GM06990 (cell line): ENCODE data around the gene FARP2.
"Not testable (repeated sequence)": the region's sequence is repeated elsewhere in the genome, so short reads cannot be mapped to it uniquely, and the experiment has no call there.

Experiments used
- DNase-seq: peaks from one replicate; pipeline ENCODE4 v3.0.0-alpha.2; 2011; ENCODE audit not compliant: insufficient read length; ENCODE audit errors: extremely low read depth
- H3K27me3 ChIP-seq: replicated peaks from 2 replicates; pipeline ENCODE4 v1.6.0; 2011; ENCODE audit warnings: low read length; ENCODE audit not compliant: control insufficient read depth, insufficient read depth
- H3K36me3 ChIP-seq: 2 replicates; pipeline ENCODE4 v1.5.1; 2011; ENCODE audit warnings: low read length; ENCODE audit not compliant: control insufficient read depth, insufficient read depth
- H3K4me3 ChIP-seq: replicated peaks from 2 replicates; pipeline ENCODE4 v1.5.1; 2011; ENCODE audit warnings: low read depth, mild to moderate bottlenecking, control low read depth, low read length
- TF ChIP-seq, protein P1 (sequence below): IDR thresholded peaks from 2 replicates; pipeline ENCODE4 v1.5.1; 2011; ENCODE audit warnings: low read length, control low read depth, mild to moderate bottlenecking, inconsistent platforms; ENCODE audit not compliant: insufficient read depth, poor library complexity, severe bottlenecking

The FARP2 gene

DNA sequence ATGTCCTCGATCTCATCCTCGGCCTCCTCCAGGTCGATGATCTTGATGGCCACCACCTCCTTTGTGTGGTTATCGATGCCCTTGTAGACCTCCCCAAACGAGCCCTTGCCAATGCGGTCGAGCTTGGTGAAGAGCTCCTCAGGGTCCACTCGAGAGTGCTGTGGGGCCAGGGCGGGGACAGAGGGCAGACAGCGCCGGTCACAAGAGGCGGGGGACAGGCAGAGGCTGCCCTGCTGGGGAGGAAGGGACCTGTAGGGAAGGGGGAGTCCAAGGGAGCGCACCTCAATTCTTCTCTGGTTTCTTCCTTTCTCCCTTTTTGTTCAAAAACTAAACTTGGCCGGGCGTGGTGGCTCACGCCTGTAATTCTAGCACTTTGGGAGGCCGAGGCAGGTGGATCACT, 145.5 kb downstream of the FARP2 start:
- Histone ChIP-seq H3K36me3 (peaks cover 18% of the 10 kb centered on the region), H3K27me3 (no peaks in the 10 kb centered on the region), H3K4me3 (no peak overlapping the region)
- TF ChIP-seq, protein P1, sequence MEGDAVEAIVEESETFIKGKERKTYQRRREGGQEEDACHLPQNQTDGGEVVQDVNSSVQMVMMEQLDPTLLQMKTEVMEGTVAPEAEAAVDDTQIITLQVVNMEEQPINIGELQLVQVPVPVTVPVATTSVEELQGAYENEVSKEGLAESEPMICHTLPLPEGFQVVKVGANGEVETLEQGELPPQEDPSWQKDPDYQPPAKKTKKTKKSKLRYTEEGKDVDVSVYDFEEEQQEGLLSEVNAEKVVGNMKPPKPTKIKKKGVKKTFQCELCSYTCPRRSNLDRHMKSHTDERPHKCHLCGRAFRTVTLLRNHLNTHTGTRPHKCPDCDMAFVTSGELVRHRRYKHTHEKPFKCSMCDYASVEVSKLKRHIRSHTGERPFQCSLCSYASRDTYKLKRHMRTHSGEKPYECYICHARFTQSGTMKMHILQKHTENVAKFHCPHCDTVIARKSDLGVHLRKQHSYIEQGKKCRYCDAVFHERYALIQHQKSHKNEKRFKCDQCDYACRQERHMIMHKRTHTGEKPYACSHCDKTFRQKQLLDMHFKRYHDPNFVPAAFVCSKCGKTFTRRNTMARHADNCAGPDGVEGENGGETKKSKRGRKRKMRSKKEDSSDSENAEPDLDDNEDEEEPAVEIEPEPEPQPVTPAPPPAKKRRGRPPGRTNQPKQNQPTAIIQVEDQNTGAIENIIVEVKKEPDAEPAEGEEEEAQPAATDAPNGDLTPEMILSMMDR: no peak
- DNase-seq: no peak

DNA sequence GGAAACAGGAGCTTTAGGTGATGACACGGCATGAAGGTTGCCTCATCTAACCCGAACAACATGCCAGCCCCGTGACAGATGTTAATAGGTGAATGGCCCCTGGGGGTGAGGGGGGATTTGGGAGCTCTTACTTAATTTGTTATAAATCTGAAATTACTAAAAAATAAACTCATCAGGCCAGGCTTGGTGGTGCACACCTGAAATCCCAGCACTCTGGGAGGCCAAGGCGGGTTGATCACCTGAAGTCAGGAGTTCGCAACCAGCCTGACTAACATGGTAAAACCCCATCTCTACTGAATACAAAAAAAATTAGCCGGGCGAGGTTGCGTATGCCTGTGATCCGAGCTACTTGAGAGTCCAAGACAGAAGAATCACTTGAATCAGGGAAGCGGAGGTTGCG, 146.2 kb downstream of the FARP2 start:
- no peak for DNase-seq
- Histone ChIP-seq H3K27me3 (no peaks in the 10 kb centered on the region), H3K36me3 (peaks cover 16% of the 10 kb centered on the region), H3K4me3 (no peak overlapping the region)
- TF ChIP-seq, protein P1: no peak

DNA sequence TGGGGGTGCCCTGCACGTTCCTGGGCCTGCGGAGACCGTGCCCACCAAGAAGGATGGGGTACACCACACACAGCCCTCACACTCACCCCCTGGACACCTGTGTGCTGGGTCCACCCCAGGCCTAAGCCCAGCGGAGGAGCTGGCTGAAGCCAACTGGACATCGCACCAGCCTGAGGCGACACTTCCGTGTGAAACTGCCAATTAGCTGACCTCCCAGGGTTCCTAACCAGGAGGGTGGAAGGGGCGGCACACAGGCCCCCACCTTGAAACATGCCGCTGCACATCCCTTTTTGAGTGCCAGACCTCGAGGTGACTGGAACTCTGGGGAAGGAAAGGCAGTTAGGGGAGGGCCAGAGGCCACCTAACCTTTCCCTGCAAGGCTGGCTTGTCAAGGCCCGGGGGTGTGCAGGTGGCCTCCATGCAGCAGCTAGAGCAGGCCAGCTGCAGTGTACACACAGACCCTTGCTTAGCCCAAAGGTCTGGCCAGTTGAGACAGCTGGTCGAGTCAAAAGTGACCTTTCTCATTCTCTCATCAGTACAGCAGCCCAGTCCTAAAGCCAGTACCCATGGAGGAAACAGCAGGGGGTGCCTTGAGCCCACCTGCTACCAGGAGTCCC, 147.8 kb downstream of the FARP2 start:
- TF ChIP-seq, protein P1: no peak
- H3K36me3 ChIP-seq: peaks cover 5% of the 10 kb centered on the region
- no peak overlapping the region for H3K4me3 ChIP-seq
- DNase-seq: no peak
- H3K27me3 ChIP-seq: no peaks in the 10 kb centered on the region

DNA sequence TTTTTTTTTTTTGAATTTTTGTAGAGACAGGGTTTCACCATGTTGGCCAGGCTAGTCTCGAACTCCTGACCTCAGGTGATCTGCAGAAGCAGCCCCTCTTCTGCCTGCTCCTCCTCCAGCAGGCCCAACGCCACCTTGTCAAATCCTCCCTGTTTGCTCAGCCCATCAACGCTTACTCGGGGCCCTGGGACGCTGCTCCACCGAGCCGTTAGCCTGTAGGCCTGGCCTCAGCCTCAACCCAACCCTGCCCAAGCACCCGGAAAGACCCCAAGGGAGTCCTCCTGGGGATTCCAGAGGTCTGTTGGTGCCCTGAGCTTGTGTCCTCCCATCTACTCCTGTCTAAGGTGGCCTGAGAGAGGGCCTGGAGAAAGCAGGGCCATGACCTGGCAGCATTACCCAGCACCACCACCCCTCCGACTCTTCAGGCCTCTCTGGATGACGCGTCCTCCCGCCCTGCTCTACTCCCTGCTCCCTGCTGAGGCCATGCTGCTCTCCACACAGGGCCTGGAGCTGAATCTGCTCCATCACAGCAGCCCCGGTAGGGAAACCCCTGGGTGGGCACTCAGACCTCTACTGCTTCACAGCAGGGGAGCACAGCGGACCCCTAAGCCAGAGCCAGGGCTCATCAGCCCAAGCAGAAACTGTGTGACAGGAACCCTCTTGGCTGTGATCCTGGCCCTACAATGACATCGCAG, 149.1 kb downstream of the FARP2 start:
- Histone ChIP-seq H3K27me3 (no peaks in the 10 kb centered on the region), H3K36me3 (no peaks in the 10 kb centered on the region; the same call in none of the 2 replicates), H3K4me3 (no peak overlapping the region)
- TF ChIP-seq, protein P1: no peak
- DNase-seq: no peak

DNA sequence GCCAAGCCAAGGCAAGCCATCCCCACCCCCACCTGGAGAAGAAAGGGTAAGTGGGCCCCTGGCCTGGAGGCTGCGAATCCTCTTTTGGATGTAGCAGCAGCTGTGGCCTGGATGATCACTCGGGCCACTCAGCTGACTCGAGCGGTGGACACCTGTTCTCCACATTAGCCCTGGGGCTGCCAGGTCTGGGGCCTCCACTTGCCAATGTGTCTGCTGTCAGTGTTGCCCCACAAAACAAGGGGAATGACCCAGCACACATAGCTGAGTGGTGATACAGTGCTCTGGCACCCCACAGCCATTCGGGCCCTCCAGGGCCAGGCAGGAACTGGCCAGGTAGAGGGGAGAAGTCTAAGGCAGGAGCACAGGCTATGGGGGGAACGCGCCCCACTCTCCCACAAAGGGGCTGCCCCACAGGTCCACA, 149.7 kb downstream of the FARP2 start:
- no peak for DNase-seq
- TF ChIP-seq, protein P1: no peak
- no peaks in the 10 kb centered on the region; the same call in none of the 2 replicates for H3K36me3 ChIP-seq
- no peaks in the 10 kb centered on the region for H3K27me3 ChIP-seq
- no peak overlapping the region for H3K4me3 ChIP-seq

DNA sequence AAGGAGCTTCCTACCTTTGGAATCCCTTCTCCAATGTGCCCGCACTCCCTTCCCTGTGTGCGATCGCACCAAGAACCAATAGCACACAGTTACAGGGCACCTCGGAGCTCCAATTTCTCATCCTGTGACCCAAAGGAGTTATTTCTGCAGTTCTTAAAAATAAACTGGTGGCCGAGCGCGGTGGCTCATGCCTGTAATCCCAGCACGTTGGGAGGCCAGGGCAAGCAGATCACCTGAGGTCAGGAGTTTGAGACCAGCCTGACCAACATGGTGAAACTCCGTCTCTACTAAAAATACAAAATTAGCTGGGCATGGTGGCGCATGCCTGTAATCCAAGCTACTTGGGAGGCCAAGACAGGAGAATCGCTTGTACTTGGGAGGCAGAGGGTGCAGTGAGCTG, 150.2 kb downstream of the FARP2 start:
- H3K4me3 ChIP-seq, H3K27me3 ChIP-seq, DNase-seq, H3K36me3 ChIP-seq: not testable (repeated sequence)
